HepG2 (cell line): Measurements from ENCODE around the gene LYST. TPM values are rescaled to one million over a fixed set of nuclear protein-coding genes. Genes with fewer than 3 reads are reported as not detected.

Experiments
- ARID3A ChIP-seq: IDR thresholded peaks from 2 replicates; pipeline ENCODE4 v1.6.1; 2012; ENCODE audit warnings: low read depth, low read length, improper control_type of control experiment
- FOXA1 ChIP-seq, 2 experiments: fragments of 450-650 bp in 1 of 2; sonication (generic) in 1 of 2; formaldehyde crosslinking in 1 of 2; IDR thresholded peaks; 2 replicates each; pipeline versions ENCODE4 v1.4.0 to v1.6.1; 2016 to 2020; ENCODE audit warnings: missing genetic modification reagents in 1 of 2
- FOXA3 ChIP-seq: IDR thresholded peaks from 2 replicates; pipeline ENCODE4 v1.6.1; 2016; ENCODE audit warnings: missing genetic modification reagents, missing compliant biosample characterization
- HDAC1 ChIP-seq: sonication (generic); formaldehyde crosslinking; IDR thresholded peaks from 2 replicates; pipeline ENCODE4 v1.5.1; 2020; ENCODE audit warnings: mild to moderate bottlenecking, missing genetic modification reagents
- HMGA1 ChIP-seq: sonication (generic); formaldehyde crosslinking; conservative IDR thresholded peaks from 2 replicates; pipeline ENCODE4 v1.4.0; 2020; ENCODE audit warnings: missing genetic modification reagents
- KDM4B ChIP-seq: sonication (generic); formaldehyde crosslinking; IDR thresholded peaks from 2 replicates; pipeline ENCODE4 v1.4.0; 2020; ENCODE audit warnings: missing genetic modification reagents
- MED1 ChIP-seq: sonication (generic); formaldehyde crosslinking; IDR thresholded peaks from 2 replicates; pipeline ENCODE4 v1.4.0; 2020; ENCODE audit warnings: missing genetic modification reagents
- NFKBIZ ChIP-seq: IDR thresholded peaks from 2 replicates; pipeline ENCODE4 v1.6.1; 2018; ENCODE audit warnings: missing genetic modification reagents, missing compliant biosample characterization
- PHF5A ChIP-seq: IDR thresholded peaks from one replicate; pipeline ENCODE4 v1.6.1; 2018; ENCODE audit warnings: low read depth, missing genetic modification reagents; ENCODE audit not compliant: unreplicated experiment
- RBM22 ChIP-seq: fragments of 200-400 bp; formaldehyde crosslinking; optimal IDR thresholded peaks from 2 replicates; pipeline ENCODE3; 2017; ENCODE audit warnings: mild to moderate bottlenecking, low read length, moderate library complexity
- SIX1 ChIP-seq: sonication (generic); formaldehyde crosslinking; IDR thresholded peaks from 2 replicates; pipeline ENCODE4 v1.4.0; 2020; ENCODE audit warnings: missing genetic modification reagents, borderline replicate concordance
- SIX4 ChIP-seq: sonication (generic); formaldehyde crosslinking; IDR thresholded peaks from 2 replicates; pipeline ENCODE4 v1.4.0; 2020; ENCODE audit warnings: missing genetic modification reagents
- TARDBP ChIP-seq: sonication (generic); formaldehyde crosslinking; IDR thresholded peaks from 2 replicates; pipeline ENCODE4 v1.8.0; 2022; ENCODE audit warnings: mild to moderate bottlenecking, missing genetic modification reagents
- YY1 ChIP-seq: IDR thresholded peaks from 2 replicates; pipeline ENCODE4 v1.6.1; 2011; ENCODE audit warnings: low read length, low read depth, moderate library complexity, mild to moderate bottlenecking; ENCODE audit not compliant: insufficient read depth, insufficient replicate concordance
- ZC3H13 ChIP-seq: sonication (generic); formaldehyde crosslinking; IDR thresholded peaks from 2 replicates; pipeline ENCODE4 v1.8.1; 2023; ENCODE audit warnings: mild to moderate bottlenecking, missing genetic modification reagents, moderate library complexity
- ZFX ChIP-seq: sonication (generic); formaldehyde crosslinking; IDR thresholded peaks from 2 replicates; pipeline ENCODE4 v1.4.0; 2020; ENCODE audit warnings: mild to moderate bottlenecking, low read depth, missing genetic modification reagents, moderate library complexity
- ZNF605 ChIP-seq: sonication (generic); formaldehyde crosslinking; IDR thresholded peaks from 2 replicates; pipeline ENCODE4 v1.8.0; 2022; ENCODE audit warnings: mild to moderate bottlenecking, missing genetic modification reagents
- ZSCAN30 ChIP-seq: sonication (generic); formaldehyde crosslinking; IDR thresholded peaks from 2 replicates; pipeline ENCODE4 v1.5.0; 2020; ENCODE audit warnings: mild to moderate bottlenecking, missing genetic modification reagents
- polyA plus RNA-seq, 8 experiments: library from polyadenylated mRNA; depleted of rRNA in 3 of 8; stranded (reverse) in 7 of 8; unstranded in 1 of 8; fragments of >200 nt; fragmentation: Illumina TruSeq in 4 of 8; extraction: Trizol in 4 of 8; gene quantifications; 2 replicates each; pipeline versions ENCODE4 v1.2.1 to v1.2.3, GENCODE V29; 2011 to 2016; ENCODE audit warnings: low read depth in 4 of 8, missing spikeins in 1 of 8, mixed read lengths in 1 of 8; ENCODE audit not compliant: insufficient read depth in 1 of 8
- total RNA-seq, 5 experiments: library from RNA; depleted of rRNA; stranded (reverse); fragments of >200 nt; fragmentation: Illumina TruSeq; extraction: Trizol; gene quantifications; 2 replicates each; pipeline ENCODE4 v1.2.3, GENCODE V29; 2016; ENCODE audit warnings: low read depth in 1 of 5
- TF ChIP-seq, protein P1 (sequence below): sonication (generic); formaldehyde crosslinking; IDR thresholded peaks from 2 replicates; pipeline ENCODE4 v1.8.0; 2022; ENCODE audit warnings: mild to moderate bottlenecking, missing genetic modification reagents
- TF ChIP-seq, protein P2 (sequence below): sonication (generic); formaldehyde crosslinking; IDR thresholded peaks from 2 replicates; pipeline ENCODE4 v1.5.0; 2020; ENCODE audit warnings: mild to moderate bottlenecking, missing genetic modification reagents
- TF ChIP-seq, protein P3 (sequence below), 2 experiments: sonication (generic) in 1 of 2; formaldehyde crosslinking in 1 of 2; IDR thresholded peaks; 2 replicates each; pipeline versions ENCODE4 v1.4.0 to v1.6.1; 2016 to 2020; ENCODE audit warnings: borderline replicate concordance in 1 of 2, low read depth in 1 of 2, mild to moderate bottlenecking in 1 of 2, missing genetic modification reagents in 1 of 2

LYST gene
- total and polyA plus RNA-seq, 2 of the 13 experiments (the other 11 are each of a cell fraction or from before 2014, with no cell fraction given) = 0.91 to 2.5 TPM

GRCh38 chr1:235823684-235824083 lies 43.0 kb downstream of the LYST start (continued):
- TF ChIP-seq, protein P1, sequence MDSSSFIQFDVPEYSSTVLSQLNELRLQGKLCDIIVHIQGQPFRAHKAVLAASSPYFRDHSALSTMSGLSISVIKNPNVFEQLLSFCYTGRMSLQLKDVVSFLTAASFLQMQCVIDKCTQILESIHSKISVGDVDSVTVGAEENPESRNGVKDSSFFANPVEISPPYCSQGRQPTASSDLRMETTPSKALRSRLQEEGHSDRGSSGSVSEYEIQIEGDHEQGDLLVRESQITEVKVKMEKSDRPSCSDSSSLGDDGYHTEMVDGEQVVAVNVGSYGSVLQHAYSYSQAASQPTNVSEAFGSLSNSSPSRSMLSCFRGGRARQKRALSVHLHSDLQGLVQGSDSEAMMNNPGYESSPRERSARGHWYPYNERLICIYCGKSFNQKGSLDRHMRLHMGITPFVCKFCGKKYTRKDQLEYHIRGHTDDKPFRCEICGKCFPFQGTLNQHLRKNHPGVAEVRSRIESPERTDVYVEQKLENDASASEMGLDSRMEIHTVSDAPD (CRISPR knock-in tag) = no peak
- TF ChIP-seq SIX1 (CRISPR knock-in tag) (no peak), PHF5A (CRISPR knock-in tag) (no peak), FOXA3 (CRISPR knock-in tag) (peak; percentile 61), YY1 (no peak), FOXA1 (IDR thresholded peaks at IDR 0.05) (no peak), FOXA1 (CRISPR knock-in tag; IDR thresholded peaks at IDR 0.05) (no peak; the same call in 1 of the 2 replicates), ZC3H13 (CRISPR knock-in tag) (no peak), RBM22 (no peak), HDAC1 (0 out of 2 replicates have a peak, but pooled peaks have one; percentile 34), HMGA1 (CRISPR knock-in tag) (no peak), TARDBP (CRISPR knock-in tag) (no peak), SIX4 (CRISPR knock-in tag) (no peak), ZSCAN30 (CRISPR knock-in tag) (no peak), MED1 (CRISPR knock-in tag) (peak; percentile 61), ZNF605 (no peak), ZFX (no peak), ARID3A (0 out of 2 replicates have a peak, but pooled peaks have one; percentile 32), NFKBIZ (CRISPR knock-in tag) (no peak), KDM4B (no peak)
- TF ChIP-seq, protein P2, sequence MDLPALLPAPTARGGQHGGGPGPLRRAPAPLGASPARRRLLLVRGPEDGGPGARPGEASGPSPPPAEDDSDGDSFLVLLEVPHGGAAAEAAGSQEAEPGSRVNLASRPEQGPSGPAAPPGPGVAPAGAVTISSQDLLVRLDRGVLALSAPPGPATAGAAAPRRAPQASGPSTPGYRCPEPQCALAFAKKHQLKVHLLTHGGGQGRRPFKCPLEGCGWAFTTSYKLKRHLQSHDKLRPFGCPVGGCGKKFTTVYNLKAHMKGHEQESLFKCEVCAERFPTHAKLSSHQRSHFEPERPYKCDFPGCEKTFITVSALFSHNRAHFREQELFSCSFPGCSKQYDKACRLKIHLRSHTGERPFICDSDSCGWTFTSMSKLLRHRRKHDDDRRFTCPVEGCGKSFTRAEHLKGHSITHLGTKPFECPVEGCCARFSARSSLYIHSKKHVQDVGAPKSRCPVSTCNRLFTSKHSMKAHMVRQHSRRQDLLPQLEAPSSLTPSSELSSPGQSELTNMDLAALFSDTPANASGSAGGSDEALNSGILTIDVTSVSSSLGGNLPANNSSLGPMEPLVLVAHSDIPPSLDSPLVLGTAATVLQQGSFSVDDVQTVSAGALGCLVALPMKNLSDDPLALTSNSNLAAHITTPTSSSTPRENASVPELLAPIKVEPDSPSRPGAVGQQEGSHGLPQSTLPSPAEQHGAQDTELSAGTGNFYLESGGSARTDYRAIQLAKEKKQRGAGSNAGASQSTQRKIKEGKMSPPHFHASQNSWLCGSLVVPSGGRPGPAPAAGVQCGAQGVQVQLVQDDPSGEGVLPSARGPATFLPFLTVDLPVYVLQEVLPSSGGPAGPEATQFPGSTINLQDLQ (CRISPR knock-in tag) = no peak
- TF ChIP-seq, protein P3, sequence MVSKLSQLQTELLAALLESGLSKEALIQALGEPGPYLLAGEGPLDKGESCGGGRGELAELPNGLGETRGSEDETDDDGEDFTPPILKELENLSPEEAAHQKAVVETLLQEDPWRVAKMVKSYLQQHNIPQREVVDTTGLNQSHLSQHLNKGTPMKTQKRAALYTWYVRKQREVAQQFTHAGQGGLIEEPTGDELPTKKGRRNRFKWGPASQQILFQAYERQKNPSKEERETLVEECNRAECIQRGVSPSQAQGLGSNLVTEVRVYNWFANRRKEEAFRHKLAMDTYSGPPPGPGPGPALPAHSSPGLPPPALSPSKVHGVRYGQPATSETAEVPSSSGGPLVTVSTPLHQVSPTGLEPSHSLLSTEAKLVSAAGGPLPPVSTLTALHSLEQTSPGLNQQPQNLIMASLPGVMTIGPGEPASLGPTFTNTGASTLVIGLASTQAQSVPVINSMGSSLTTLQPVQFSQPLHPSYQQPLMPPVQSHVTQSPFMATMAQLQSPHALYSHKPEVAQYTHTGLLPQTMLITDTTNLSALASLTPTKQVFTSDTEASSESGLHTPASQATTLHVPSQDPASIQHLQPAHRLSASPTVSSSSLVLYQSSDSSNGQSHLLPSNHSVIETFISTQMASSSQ (IDR thresholded peaks at IDR 0.05; ENCODE audit: low read depth) = no peak
- TF ChIP-seq, protein P3 (CRISPR knock-in tag; IDR thresholded peaks at IDR 0.05; ENCODE audit: borderline replicate concordance) = no peak
